SH-SY5Y (cell line): ENCODE results near the gene LYZL2.

ENCODE experiments used
- GATA2 ChIP-seq: IDR thresholded peaks from 2 replicates; pipeline ENCODE4 v1.6.1; 2011; ENCODE audit warnings: mild to moderate bottlenecking, low read depth, low read length
- GATA3 ChIP-seq: IDR thresholded peaks from 2 replicates; pipeline ENCODE4 v1.6.1; 2011; ENCODE audit warnings: low read depth, mild to moderate bottlenecking, low read length, moderate library complexity

GRCh38 chr10:30625080-30625479 lies 4.5 kb downstream of the LYZL2 start:
- no peak for TF ChIP-seq GATA2
- TF ChIP-seq GATA3, result no peak
